A549 treated with dexamethasone at 1 μM for 4 hours (cell line): ENCODE measurements around the gene RBM6. TPM values are rescaled to one million over a fixed set of nuclear protein-coding genes. Genes with fewer than 3 reads are reported as not detected.

Experiments
- total RNA-seq: library from RNA; stranded (reverse); fragments of 200-300 nt; extraction: Qiagen RNA extraction; gene quantifications from 5 replicates; pipeline ENCODE4 v1.2.3, GENCODE V29; 2022

RBM6 gene
- total RNA-seq: 24.8 to 27.8 TPM (median 25.9 TPM) in 5 replicates

GRCh38 chr3:49939858-49940666, at the start of gene RBM6:
Gene RBM6, plus strand, starts transcription at chr3:49940150. Its CDS starts 22,492 bp downstream, at chr3:49962642.

GRCh38 chr3:49903451-49904424, 36.2 kb upstream of the RBM6 start, which contains the start of gene MST1R:
Gene MST1R, minus strand, starts transcription at chr3:49903873. Its CDS starts 264 bp downstream, at chr3:49903609.

GRCh38 chr3:49929291-49930167, 10.4 kb upstream of the RBM6 start, which contains the start of gene MON1A:
Gene MON1A, minus strand, starts transcription at chr3:49929811. Its CDS starts 16,465 bp downstream, at chr3:49913346.

GRCh38 chr3:50088725-50089608, 149.0 kb downstream of the RBM6 start, which contains the start of gene RBM5:
Gene RBM5, plus strand, starts transcription at chr3:50088919. Its CDS starts 1,516 bp downstream, at chr3:50090435.

Other genes with a start within 250 kb of the RBM6 start
- gene AMIGO3, start 220.5 kb upstream of the RBM6 start, total RNA-seq: 0.09 to 0.83 TPM (median 0.49 TPM) in 5 replicates
- gene GMPPB, start 216.2 kb upstream of the RBM6 start, total RNA-seq: 12.4 to 19.0 TPM (median 17.7 TPM) in 5 replicates
- gene IP6K1, start 153.6 kb upstream of the RBM6 start, total RNA-seq: 18.6 to 23.7 TPM (median 22.4 TPM) in 5 replicates
- 0.15 to 0.26 TPM (median 0.24 TPM) in 5 replicates for gene CDHR4, start 140.3 kb upstream of the RBM6 start, total RNA-seq
- gene INKA1, start 136.9 kb upstream of the RBM6 start, total RNA-seq: 1.6 to 2.2 TPM (median 2.0 TPM) in 5 replicates
- 0.25 to 0.72 TPM (median 0.26 TPM) in 5 replicates for gene UBA7, start 126.2 kb upstream of the RBM6 start, total RNA-seq
- gene TRAIP, start 83.6 kb upstream of the RBM6 start, total RNA-seq: 7.5 to 12.4 TPM (median 11.7 TPM) in 5 replicates
- 0.15 to 0.32 TPM (median 0.21 TPM) in 5 replicates for gene CAMKV, start 70.2 kb upstream of the RBM6 start, total RNA-seq
- 3.6 to 6.7 TPM (median 6.1 TPM) in 5 replicates for gene MST1R, start 36.3 kb upstream of the RBM6 start, total RNA-seq
- 5.1 to 9.3 TPM (median 8.0 TPM) in 5 replicates for gene MON1A, start 10.3 kb upstream of the RBM6 start, total RNA-seq
- gene RBM5, start 148.8 kb downstream of the RBM6 start, total RNA-seq: 27.0 to 42.6 TPM (median 37.4 TPM) in 5 replicates
- 13.4 to 22.0 TPM (median 19.5 TPM) in 5 replicates for gene SEMA3F, start 215.2 kb downstream of the RBM6 start, total RNA-seq